ENCODE results near the gene KLHL35. TPM values are rescaled to one million over a fixed set of nuclear protein-coding genes. Genes with fewer than 3 reads are reported as not detected.

The KLHL35 gene, protein sequence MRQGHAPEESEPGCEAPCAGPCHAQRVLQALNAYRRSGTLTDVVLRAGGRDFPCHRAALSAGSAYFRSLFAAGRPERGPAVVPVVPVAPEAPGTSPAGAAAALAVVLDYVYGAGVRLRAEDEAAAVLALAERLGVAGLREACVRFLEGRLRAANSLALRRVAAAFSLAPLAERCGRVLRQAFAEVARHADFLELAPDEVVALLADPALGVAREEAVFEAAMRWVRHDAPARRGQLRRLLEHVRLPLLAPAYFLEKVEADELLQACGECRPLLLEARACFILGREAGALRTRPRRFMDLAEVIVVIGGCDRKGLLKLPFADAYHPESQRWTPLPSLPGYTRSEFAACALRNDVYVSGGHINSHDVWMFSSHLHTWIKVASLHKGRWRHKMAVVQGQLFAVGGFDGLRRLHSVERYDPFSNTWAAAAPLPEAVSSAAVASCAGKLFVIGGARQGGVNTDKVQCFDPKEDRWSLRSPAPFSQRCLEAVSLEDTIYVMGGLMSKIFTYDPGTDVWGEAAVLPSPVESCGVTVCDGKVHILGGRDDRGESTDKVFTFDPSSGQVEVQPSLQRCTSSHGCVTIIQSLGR
- under 1 TPM in 2 of 4 donors, not detected in 2; 0.27 to 0.32 TPM for total RNA-seq

DNA sequence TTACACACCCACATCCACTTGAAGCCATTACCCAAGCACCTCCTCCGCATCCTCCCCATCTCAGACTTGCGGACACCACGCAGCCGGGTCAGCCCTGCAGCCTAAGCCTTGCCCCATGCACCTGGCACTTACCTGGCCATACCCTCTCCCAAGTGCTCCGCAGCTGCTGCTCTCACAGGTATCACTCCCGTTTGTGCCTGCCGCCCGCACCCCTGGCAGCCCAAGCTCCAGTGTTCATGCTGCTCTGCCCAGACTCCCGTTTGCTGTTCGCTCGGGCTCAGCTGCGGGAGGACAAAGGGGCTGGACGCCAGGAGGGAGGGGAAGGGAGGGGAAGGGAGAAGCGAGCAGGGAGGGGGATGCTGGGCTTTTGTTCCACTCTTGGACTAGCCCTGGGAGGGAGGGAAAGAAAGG, at the start of gene KLHL35:
TSS of gene KLHL35 (minus strand) at position 293 of the 411 bp plus-strand sequence. CDS start 2,574 bp downstream, outside the sequence.
- no peaks in the 10 kb centered on the region for H3K36me3 ChIP-seq

GRCh38 chr11:75481922-75482606, 49.1 kb upstream of the KLHL35 start:
- no peak for TF ChIP-seq EP300 (IDR thresholded peaks at IDR 0.05; ENCODE audit: low read depth)
- TF ChIP-seq POLR2AphosphoS5 (IDR thresholded peaks at IDR 0.05) = no peak
- TF ChIP-seq, protein P1, sequence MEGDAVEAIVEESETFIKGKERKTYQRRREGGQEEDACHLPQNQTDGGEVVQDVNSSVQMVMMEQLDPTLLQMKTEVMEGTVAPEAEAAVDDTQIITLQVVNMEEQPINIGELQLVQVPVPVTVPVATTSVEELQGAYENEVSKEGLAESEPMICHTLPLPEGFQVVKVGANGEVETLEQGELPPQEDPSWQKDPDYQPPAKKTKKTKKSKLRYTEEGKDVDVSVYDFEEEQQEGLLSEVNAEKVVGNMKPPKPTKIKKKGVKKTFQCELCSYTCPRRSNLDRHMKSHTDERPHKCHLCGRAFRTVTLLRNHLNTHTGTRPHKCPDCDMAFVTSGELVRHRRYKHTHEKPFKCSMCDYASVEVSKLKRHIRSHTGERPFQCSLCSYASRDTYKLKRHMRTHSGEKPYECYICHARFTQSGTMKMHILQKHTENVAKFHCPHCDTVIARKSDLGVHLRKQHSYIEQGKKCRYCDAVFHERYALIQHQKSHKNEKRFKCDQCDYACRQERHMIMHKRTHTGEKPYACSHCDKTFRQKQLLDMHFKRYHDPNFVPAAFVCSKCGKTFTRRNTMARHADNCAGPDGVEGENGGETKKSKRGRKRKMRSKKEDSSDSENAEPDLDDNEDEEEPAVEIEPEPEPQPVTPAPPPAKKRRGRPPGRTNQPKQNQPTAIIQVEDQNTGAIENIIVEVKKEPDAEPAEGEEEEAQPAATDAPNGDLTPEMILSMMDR (IDR thresholded peaks at IDR 0.05) = no peak
- TF ChIP-seq POLR2A (IDR thresholded peaks at IDR 0.05) = no peak
- H3K27ac ChIP-seq = no peak overlapping the region

More for the DNA sequence above, at the start of gene KLHL35:
- no peaks in the 10 kb centered on the region for H3K9me3 ChIP-seq
- DNase-seq = no peak
- in situ Hi-C loops (cut with MboI; ENCODE audit: low pct_ligation_motif_present in 1 of 4, low pct_unique_long_range_greater_than_20kb in 1 of 4, low sequenced_read_pairs in 3 of 4) (loop anchor here in 1 of 4 donors (25.0 kb wide), 1 partner anchor 104 kb away; the partner anchor contains the start of gene GDPD5), intact Hi-C loops (cut with DNase I; ENCODE audit: low total_unique reads) (no loop called here)
- WGBS, 2 donors (ENCODE audit: low coverage in 1 of 2) = 0 to 29% methylated on average over 2 to 14 of the region's 14 CpGs
- H3K4me1 ChIP-seq = peaks cover 6 to 24% (median 11%) of the 10 kb centered on the region in 4 donors
- TF ChIP-seq POLR2AphosphoS5 (IDR thresholded peaks at IDR 0.05) = no peak
- no peak for TF ChIP-seq EP300 (IDR thresholded peaks at IDR 0.05; ENCODE audit: low read depth)
- no peak for TF ChIP-seq POLR2A (IDR thresholded peaks at IDR 0.05)
- TF ChIP-seq, protein P1 (IDR thresholded peaks at IDR 0.05) = no peak
- H3K4me3 ChIP-seq = no peak within 1 kb of the TSS
- peaks cover 43% of the 10 kb centered on the region for H3K27me3 ChIP-seq
- H3K27ac ChIP-seq = no peak within 1 kb of the TSS

GRCh38 chr11:75481223-75481921, 48.4 kb upstream of the KLHL35 start:
- Histone ChIP-seq H3K27me3 (no peaks in the 10 kb centered on the region), H3K27ac (no peak overlapping the region), H3K9me3 (no peaks in the 10 kb centered on the region), H3K4me3 (no peak overlapping the region), H3K36me3 (no peaks in the 10 kb centered on the region), H3K4me1 (peaks cover 0 to 2% (median 0%) of the 10 kb centered on the region in 4 donors)
- in situ Hi-C loops (cut with MboI; ENCODE audit: low pct_ligation_motif_present in 1 of 4, low pct_unique_long_range_greater_than_20kb in 1 of 4, low sequenced_read_pairs in 3 of 4) = no loop called here
- DNase-seq = no peak
- WGBS, 2 donors (ENCODE audit: low coverage in 1 of 2) = 90% methylated on average over 9 of the region's 9 CpGs; no CpG with 5 or more reads in 1 of the 2 donors
- intact Hi-C loops (cut with DNase I; ENCODE audit: low total_unique reads) = no loop called here
- TF ChIP-seq POLR2A (IDR thresholded peaks at IDR 0.05) = no peak
- TF ChIP-seq, protein P1 (IDR thresholded peaks at IDR 0.05) = no peak

More at GRCh38 chr11:75481922-75482606, 49.1 kb upstream of the KLHL35 start:
- Histone ChIP-seq H3K4me1 (no peaks in the 10 kb centered on the region), H3K4me3 (no peak overlapping the region), H3K27me3 (no peaks in the 10 kb centered on the region), H3K9me3 (no peaks in the 10 kb centered on the region), H3K36me3 (no peaks in the 10 kb centered on the region)
- WGBS, 2 donors (ENCODE audit: low coverage in 1 of 2) = 79 to 94% methylated on average over 4 to 12 of the region's 12 CpGs
- in situ Hi-C loops (cut with MboI; ENCODE audit: low pct_ligation_motif_present in 1 of 4, low pct_unique_long_range_greater_than_20kb in 1 of 4, low sequenced_read_pairs in 3 of 4) = no loop called here
- no peak for DNase-seq
- intact Hi-C loops (cut with DNase I; ENCODE audit: low total_unique reads) = no loop called here
